Measurements from ENCODE around the gene TRMT61A. TPM values are rescaled to one million over a fixed set of nuclear protein-coding genes. Genes with fewer than 3 reads are reported as not detected.

TRMT61A gene
- total and polyA plus RNA-seq, 9 of the 15 experiments (the other 6 are each of a cell fraction or from before 2014, with no cell fraction given) = 0.10 to 24.8 (median 5.1) TPM

GRCh38 chr14:103552846-103553210 lies 23.8 kb downstream of the TRMT61A start:
- H3K9me1 ChIP-seq (ENCODE audit: control insufficient read depth, insufficient read depth, low read length) = no peaks in the 10 kb centered on the region
- no peak for FAIRE-seq
- no peaks in the 10 kb centered on the region for H3K79me2 ChIP-seq (ENCODE audit: control insufficient read depth, insufficient read depth, low read length)
- H3K9me3 ChIP-seq (replicated peaks; ENCODE audit: control insufficient read depth, insufficient read depth, low read depth, low read length) = no peaks in the 10 kb centered on the region
- H4K20me1 ChIP-seq (replicated peaks; ENCODE audit: control insufficient read depth, insufficient read depth, low read length) = no peaks in the 10 kb centered on the region; the same call in 1 of the 2 replicates
- TF ChIP-seq ETV1 (tag; conservative IDR thresholded peaks at IDR 0.05; ENCODE audit: low read depth) (no peak), KLF16 (IDR thresholded peaks at IDR 0.05) (no peak), ERF (CRISPR knock-in tag; IDR thresholded peaks at IDR 0.05) (no peak), SNAPC5 (CRISPR knock-in tag; IDR thresholded peaks at IDR 0.05) (no peak), PHB2 (IDR thresholded peaks at IDR 0.05; ENCODE audit: low read depth) (no peak), EGR1 (conservative IDR thresholded peaks at IDR 0.05) (no peak), POLR2B (IDR thresholded peaks at IDR 0.05; ENCODE audit: low read depth, partially characterized antibody) (no peak), MTA1 (IDR thresholded peaks at IDR 0.05; ENCODE audit: borderline replicate concordance) (no peak), GTF2F1 (IDR thresholded peaks at IDR 0.05; ENCODE audit: low read depth, low read length) (no peak), MECOM (CRISPR knock-in tag; IDR thresholded peaks at IDR 0.05) (no peak), BRD9 (IDR thresholded peaks at IDR 0.05; ENCODE audit: low read depth, partially characterized antibody) (no peak), ZNF407 (IDR thresholded peaks at IDR 0.05; ENCODE audit: low read depth) (no peak), NBN (IDR thresholded peaks at IDR 0.05; ENCODE audit: low read depth) (no peak)
- H3K4me3 ChIP-seq = no peak overlapping the region
- no peaks in the 10 kb centered on the region for H3K27me3 ChIP-seq (ENCODE audit: control insufficient read depth in 2 of 2, insufficient read depth in 2 of 2, low read length in 2 of 2)
- H3K4me2 ChIP-seq (ENCODE audit: insufficient read depth, low read length) = no peak overlapping the region
- H3K9ac ChIP-seq (ENCODE audit: insufficient read depth in 1 of 2, low read depth in 2 of 2, low read length in 2 of 2) = no peak overlapping the region
- ChIA-PET POLR2A (interaction anchor here (0.5 to 0.6 kb wide), 2 partner anchors 14 to 216 kb away, joined by 3 read pairs; no protein-coding TSS in a partner anchor), CTCF (ENCODE audit: low intra/inter-chr PET ratio) (interaction anchor here (0.6 kb wide), 1 partner anchor 177 kb away, joined by 3 read pairs; no protein-coding TSS in a partner anchor)
- peaks cover 6% of the 10 kb centered on the region; the same call in 1 of the 3 replicates for H3K36me3 ChIP-seq (ENCODE audit: control insufficient read depth, insufficient read depth, low read length)
- no peak for ATAC-seq
- BruUV-seq (replicated peaks) = no TSS peak
- intact Hi-C loops (cut with micrococcal nuclease) (no loop called here), in situ Hi-C loops (cut with MboI) (no loop called here)
- 67% methylated on average over 11 of the region's 11 CpGs for WGBS (ENCODE audit: insufficient coverage, low coverage, missing lambda C conversion rate)
- peaks cover 2 to 46% of the 10 kb centered on the region in 2 experiments; a peak in 4 of 5 replicates for H3K4me1 ChIP-seq (replicated peaks in 1 of 2; ENCODE audit: control insufficient read depth in 2 of 2, insufficient read depth in 2 of 2, low read length in 2 of 2)
- H2AFZ ChIP-seq (ENCODE audit: low read depth, low read length) = no peak overlapping the region
- no peak overlapping the region for H3K27ac ChIP-seq (ENCODE audit: extremely low read depth, low read depth, low read length)
- no peak for DNase-seq (ENCODE audit: extremely low read depth in 1 of 4, low spot score in 3 of 4)

Measured in K562 (cell line).